ENCODE data around the gene AMHR2. TPM values are rescaled to one million over a fixed set of nuclear protein-coding genes. Genes with fewer than 3 reads are reported as not detected.

AMHR2 gene
- total RNA-seq, 3 donors from 2014 or later (not counting 1 experiment from before 2014, with no cell fraction given), result not detected

- Mint-ChIP-seq H3K27me3 (ENCODE audit: low read depth in 2 of 2) (no peaks in the 10 kb centered on the region), H3K9me3 (no peaks in the 10 kb centered on the region), H3K36me3 (peaks cover 41% of the 10 kb centered on the region), H3K4me3 (no peak overlapping the region), H3K4me1 (peaks cover 31 to 35% of the 10 kb centered on the region in 2 donors), H3K27ac (peak overlapping the region; percentile 48 to 64)
- TF ChIP-seq CTCF (IDR thresholded peaks at IDR 0.05), result no peak
- no peak for DNase-seq
- H3K36me3 ChIP-seq (ENCODE audit: control insufficient read depth, insufficient read depth, low read length), result peaks cover 97% of the 10 kb centered on the region
- intact Hi-C loops (cut with micrococcal nuclease), result no loop called here
- no peak overlapping the region for H3K4me3 ChIP-seq (ENCODE audit: low read length)
- H3K27ac ChIP-seq (ENCODE audit: low read length), result no peak overlapping the region
- ATAC-seq, result no peak
- no peaks in the 10 kb centered on the region for H3K4me1 ChIP-seq (ENCODE audit: control insufficient read depth, insufficient read depth, low read length)
- H3K9me3 ChIP-seq (ENCODE audit: control insufficient read depth, insufficient read depth, low read length), result no peaks in the 10 kb centered on the region
- 91% methylated on average over 2 of the region's 2 CpGs for WGBS (ENCODE audit: insufficient coverage)
- H3K27me3 ChIP-seq (ENCODE audit: control insufficient read depth, insufficient read depth, low read length), result no peaks in the 10 kb centered on the region
These were observed 42.0 kb downstream of the AMHR2 start for GRCh38 chr12:53465679-53466078.

- no peak for ATAC-seq
- Histone ChIP-seq H3K27ac (ENCODE audit: low read length) (no peak overlapping the region), H3K36me3 (ENCODE audit: control insufficient read depth, insufficient read depth, low read length) (peaks cover 94% of the 10 kb centered on the region), H3K9me3 (ENCODE audit: control insufficient read depth, insufficient read depth, low read length) (no peaks in the 10 kb centered on the region), H3K27me3 (ENCODE audit: control insufficient read depth, insufficient read depth, low read length) (no peaks in the 10 kb centered on the region), H3K4me3 (ENCODE audit: low read length) (no peak overlapping the region), H3K4me1 (ENCODE audit: control insufficient read depth, insufficient read depth, low read length) (no peaks in the 10 kb centered on the region)
- whole genome bisulfite sequencing (ENCODE audit: insufficient coverage), result 94% methylated on average over 4 of the region's 4 CpGs
- DNase-seq, result no peak
- H3K4me3 Mint-ChIP-seq, result no peak overlapping the region
- TF ChIP-seq CTCF (IDR thresholded peaks at IDR 0.05), result no peak
- H3K9me3 Mint-ChIP-seq, result no peaks in the 10 kb centered on the region
- H3K36me3 Mint-ChIP-seq, result peaks cover 38% of the 10 kb centered on the region
- H3K27me3 Mint-ChIP-seq (ENCODE audit: low read depth in 2 of 2), result no peaks in the 10 kb centered on the region
- H3K4me1 Mint-ChIP-seq, result peaks cover 27 to 31% of the 10 kb centered on the region in 2 donors
- intact Hi-C loops (cut with micrococcal nuclease), result no loop called here
- H3K27ac Mint-ChIP-seq, result peak overlapping the region in 1 of 2 donors; percentile 48
These were observed 43.0 kb downstream of the AMHR2 start for GRCh38 chr12:53466640-53467039.

GRCh38 chr12:53467082-53467481 is 43.4 kb downstream of the AMHR2 start:
- TF ChIP-seq CTCF (IDR thresholded peaks at IDR 0.05), result no peak
- H3K27me3 Mint-ChIP-seq (ENCODE audit: low read depth in 2 of 2), result no peaks in the 10 kb centered on the region
- WGBS (ENCODE audit: insufficient coverage), result 92% methylated on average over 5 of the region's 5 CpGs

GRCh38 chr12:53467880-53468279 is 44.2 kb downstream of the AMHR2 start:
- Mint-ChIP-seq H3K4me1 (peaks cover 35 to 42% of the 10 kb centered on the region in 2 donors), H3K27ac (peak overlapping the region in 1 of 2 donors; percentile 67), H3K9me3 (no peaks in the 10 kb centered on the region), H3K36me3 (peaks cover 47% of the 10 kb centered on the region), H3K4me3 (no peak overlapping the region), H3K27me3 (ENCODE audit: low read depth in 2 of 2) (no peaks in the 10 kb centered on the region)
- Histone ChIP-seq H3K27me3 (ENCODE audit: control insufficient read depth, insufficient read depth, low read length) (no peaks in the 10 kb centered on the region), H3K4me1 (ENCODE audit: control insufficient read depth, insufficient read depth, low read length) (no peaks in the 10 kb centered on the region), H3K36me3 (ENCODE audit: control insufficient read depth, insufficient read depth, low read length) (peaks cover 94% of the 10 kb centered on the region), H3K4me3 (ENCODE audit: low read length) (no peak overlapping the region), H3K9me3 (ENCODE audit: control insufficient read depth, insufficient read depth, low read length) (no peaks in the 10 kb centered on the region), H3K27ac (ENCODE audit: low read length) (no peak overlapping the region)
- ATAC-seq, result no peak
- no peak for TF ChIP-seq CTCF (IDR thresholded peaks at IDR 0.05)
- WGBS (ENCODE audit: insufficient coverage), result 100% methylated on average over 2 of the region's 2 CpGs
- no peak for DNase-seq
- intact Hi-C loops (cut with micrococcal nuclease), result no loop called here

More at GRCh38 chr12:53467082-53467481, 43.4 kb downstream of the AMHR2 start:
- Histone ChIP-seq H3K27me3 (ENCODE audit: control insufficient read depth, insufficient read depth, low read length) (no peaks in the 10 kb centered on the region), H3K4me1 (ENCODE audit: control insufficient read depth, insufficient read depth, low read length) (no peaks in the 10 kb centered on the region), H3K4me3 (ENCODE audit: low read length) (no peak overlapping the region), H3K27ac (ENCODE audit: low read length) (no peak overlapping the region), H3K36me3 (ENCODE audit: control insufficient read depth, insufficient read depth, low read length) (peaks cover 94% of the 10 kb centered on the region), H3K9me3 (ENCODE audit: control insufficient read depth, insufficient read depth, low read length) (no peaks in the 10 kb centered on the region)
- no peak for DNase-seq
- H3K27ac Mint-ChIP-seq, result peak overlapping the region in 1 of 2 donors; percentile 48
- H3K4me1 Mint-ChIP-seq, result peaks cover 32 to 35% of the 10 kb centered on the region in 2 donors
- intact Hi-C loops (cut with micrococcal nuclease), result no loop called here
- H3K9me3 Mint-ChIP-seq, result no peaks in the 10 kb centered on the region
- peaks cover 42% of the 10 kb centered on the region for H3K36me3 Mint-ChIP-seq
- ATAC-seq, result no peak
- no peak overlapping the region for H3K4me3 Mint-ChIP-seq

Measured in natural killer cell (primary cell).